NCI-H1092 (cell line): ENCODE measurements around the gene FOXK2.
A peak's percentile ranks its signal among the peaks of the same experiment; 100 is the strongest.
"Not testable (repeated sequence)": the region's sequence is repeated elsewhere in the genome, so short reads cannot be mapped to it uniquely, and the experiment has no call there.

Experiments used
- DNase-seq: peaks from one replicate; lab custom pipeline; 2025; lab: John Stamatoyannopoulos, UW

The FOXK2 gene

DNA sequence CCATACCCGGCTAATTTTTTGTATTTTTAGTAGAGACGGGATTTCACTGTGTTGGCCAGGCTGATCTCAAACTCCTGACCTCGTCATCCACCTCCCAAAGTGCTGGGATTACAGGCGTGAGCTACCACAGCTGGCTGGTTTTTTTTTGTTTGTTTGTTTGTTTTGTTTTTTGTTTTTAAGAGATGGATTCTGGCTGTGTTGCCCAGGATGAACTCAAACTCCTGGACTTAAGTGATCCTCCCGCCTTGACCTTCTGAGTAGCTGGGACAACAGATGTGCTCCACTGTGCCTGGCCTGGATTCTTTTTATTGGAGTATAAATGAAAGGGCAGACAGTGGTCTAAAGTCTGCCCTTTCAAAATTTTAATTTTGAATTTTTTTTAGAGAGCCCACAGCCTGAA, 44.7 kb downstream of the FOXK2 start:
- no peak for DNase-seq

DNA sequence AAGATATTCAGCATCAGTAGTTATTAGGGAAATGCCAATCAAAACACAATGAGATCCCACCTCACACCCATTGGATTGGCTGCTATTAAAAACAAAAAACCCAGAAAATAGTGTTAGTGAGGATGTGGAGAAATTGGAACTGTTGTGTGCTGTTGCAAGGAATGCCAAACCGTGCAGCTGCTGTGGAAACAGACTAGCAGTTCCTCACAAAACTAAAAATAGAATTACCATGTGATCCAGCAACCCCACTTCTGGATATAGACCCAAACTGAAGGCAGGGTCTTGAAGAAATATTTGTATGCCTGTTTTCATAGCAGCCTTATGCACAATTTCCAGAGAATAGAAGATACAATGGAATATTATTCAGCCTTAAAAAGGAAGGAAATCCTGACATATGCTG, 46.0 kb downstream of the FOXK2 start:
- no peak for DNase-seq

DNA sequence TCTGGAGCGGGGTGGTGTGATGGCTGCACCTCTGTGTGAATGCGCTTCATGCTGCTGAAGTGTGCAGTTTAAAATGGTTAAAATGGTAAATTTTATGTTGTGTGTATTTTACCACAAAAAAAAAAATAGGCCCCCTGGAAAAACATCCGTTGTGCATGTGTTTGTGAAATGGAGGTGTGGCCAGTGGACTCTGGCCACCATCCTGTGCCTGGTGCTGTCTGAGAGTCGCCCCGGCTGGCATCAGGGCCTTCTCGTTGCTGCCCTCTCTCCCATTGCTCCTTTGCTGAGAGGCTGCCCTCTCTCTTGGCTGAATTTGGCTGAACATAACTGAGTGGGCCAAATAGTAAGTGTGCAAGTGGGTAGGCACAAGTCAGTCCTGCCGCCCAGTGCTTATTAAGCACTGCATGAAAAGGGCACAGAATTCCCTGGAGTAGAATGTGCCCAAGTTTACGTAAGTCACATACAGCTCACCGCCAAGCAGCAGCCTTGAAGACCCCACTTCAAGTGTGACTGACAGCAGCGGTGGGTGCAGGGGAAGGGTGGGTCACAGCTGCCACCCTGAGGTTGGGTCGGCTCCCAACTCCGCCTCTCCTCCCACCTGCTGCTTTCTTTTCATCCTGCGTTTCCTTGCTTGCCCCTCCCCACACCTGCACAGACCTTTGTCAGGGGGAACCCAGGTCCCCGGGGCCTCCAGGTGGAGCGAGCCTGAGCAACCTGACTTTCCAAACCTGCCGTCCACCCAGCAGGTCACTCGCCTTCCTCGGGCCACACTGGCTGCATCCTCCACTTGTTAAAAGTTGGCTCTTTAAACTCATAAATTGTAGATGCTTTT, 46.8 kb downstream of the FOXK2 start:
- no peak for DNase-seq

DNA sequence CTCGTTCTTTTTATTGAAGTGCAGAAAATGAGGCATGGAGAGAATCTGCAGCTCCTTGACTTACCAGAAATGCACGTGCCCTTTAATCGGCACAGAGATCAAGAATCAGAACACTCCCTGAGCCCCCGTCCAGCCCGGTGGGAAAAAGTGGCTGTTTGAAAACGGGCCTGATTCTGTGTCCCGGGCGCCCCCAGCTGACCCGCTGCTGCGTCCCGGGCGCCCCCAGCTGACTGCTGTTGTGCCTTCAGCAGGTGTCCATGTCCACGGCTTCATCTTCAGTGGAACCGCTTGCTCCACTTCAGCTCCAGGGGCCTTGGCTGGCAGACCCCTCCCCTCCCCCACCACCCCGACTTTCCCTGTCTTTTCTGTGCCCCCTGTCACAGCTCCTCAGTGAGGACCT, 47.8 kb downstream of the FOXK2 start:
- no peak for DNase-seq

DNA sequence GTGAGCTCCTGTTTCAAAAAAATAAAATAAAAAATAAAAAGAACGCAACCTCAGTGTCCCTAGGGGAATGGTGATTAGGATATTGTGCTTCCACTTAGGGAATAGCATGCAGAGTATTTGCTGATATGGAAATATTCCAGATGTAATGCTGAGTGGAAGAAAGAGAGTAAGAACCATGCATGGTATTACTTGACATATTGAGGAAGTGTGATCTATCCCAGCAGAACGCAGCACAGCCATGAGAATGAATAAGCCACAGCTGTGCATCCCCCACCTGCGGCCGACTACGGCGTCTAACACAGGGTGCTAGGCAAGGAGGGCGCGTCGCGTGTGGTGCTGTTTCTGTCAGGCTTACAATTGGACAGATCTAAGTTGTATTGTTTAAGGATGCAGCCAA, 49.5 kb downstream of the FOXK2 start:
- no peak for DNase-seq

GRCh38 chr17:82569621-82570020, 50.1 kb downstream of the FOXK2 start:
- DNase-seq, result no peak

DNA sequence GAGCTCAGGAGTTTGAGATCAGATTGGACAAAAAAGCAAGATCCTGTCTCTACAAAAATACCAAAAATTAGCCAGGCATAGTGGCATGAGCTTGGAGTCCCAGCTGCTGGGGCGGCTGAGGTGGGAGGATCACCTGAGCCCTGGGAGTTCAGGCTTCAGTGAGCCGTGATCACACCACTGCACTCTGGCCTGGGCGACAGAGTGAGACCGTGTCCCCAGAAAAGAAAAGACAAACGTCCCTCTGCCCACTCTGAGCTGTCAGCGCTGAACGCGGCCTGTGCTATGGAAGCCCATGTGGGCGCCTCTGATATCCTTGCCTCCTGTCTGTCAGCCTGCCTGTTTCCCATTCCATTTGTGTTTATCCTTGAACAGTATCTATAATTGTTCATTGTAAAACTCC, 50.7 kb downstream of the FOXK2 start:
- DNase-seq, result no peak

GRCh38 chr17:82571855-82572254, 52.3 kb downstream of the FOXK2 start:
- no peak for DNase-seq

DNA sequence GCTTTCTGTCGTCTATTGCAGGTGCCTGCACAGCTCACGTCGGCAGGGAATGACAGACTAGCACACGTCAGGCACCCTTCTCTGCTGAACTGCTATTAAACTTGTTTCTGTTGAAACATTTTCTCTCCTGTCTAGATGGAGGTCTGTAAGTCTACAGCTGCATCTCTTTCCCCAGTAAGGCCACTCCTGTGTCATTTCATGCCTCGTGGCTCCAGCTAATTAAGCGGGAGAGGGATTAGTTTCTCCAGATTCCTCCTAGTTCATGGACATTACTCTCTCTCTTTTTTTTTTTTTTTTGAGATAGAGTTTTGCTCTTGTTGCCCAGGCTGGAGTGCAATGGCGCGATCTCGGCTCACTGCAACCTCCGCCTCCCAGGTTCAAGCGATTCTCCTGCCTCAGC, 54.5 kb downstream of the FOXK2 start:
- no peak for DNase-seq

GRCh38 chr17:82575581-82576221, 56.2 kb downstream of the FOXK2 start:
- DNase-seq, result not testable (repeated sequence)

- no peak for DNase-seq
These were observed 57.8 kb downstream of the FOXK2 start for GRCh38 chr17:82577300-82577699.

DNA sequence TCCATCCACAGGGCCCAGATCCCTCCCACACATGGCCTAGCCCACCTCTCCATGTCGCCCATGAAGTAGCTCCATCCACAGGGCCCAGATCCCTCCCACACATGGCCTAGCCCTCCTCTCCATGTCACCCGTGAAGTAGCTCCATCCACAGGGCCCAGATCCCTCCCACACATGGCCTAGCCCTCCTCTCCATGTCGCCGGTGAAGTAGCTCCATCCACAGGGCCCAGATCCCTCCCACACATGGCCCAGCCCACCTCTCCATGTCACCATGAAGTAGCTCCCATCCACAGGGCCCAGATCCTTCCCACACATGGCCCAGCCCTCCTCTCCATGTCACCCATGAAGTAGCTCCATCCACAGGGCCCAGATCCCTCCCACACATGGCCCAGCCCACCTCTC, 60.4 kb downstream of the FOXK2 start:
- not testable (repeated sequence) for DNase-seq

DNA sequence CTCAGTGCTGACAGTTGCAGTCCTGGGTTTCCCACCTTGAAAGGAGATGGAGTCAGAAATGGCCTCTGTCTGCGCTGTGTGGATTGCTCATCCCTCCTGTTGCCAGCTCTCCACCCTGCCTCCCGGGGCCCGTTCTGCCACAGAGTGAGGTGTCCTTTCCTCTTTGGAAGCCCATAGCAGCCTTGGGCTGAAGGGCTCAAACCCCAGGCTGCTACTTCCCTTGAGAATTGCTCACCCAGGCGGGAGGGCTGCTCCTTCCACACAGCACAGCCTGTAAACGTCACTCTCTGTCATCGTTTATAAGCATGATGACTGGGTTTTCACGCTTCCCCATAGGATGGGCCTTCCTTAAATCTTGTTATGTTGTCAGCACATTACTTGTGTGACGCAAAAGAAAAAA, 62.7 kb downstream of the FOXK2 start:
- DNase-seq, result no peak

GRCh38 chr17:82582709-82583108, 63.2 kb downstream of the FOXK2 start:
- no peak for DNase-seq

- no peak for DNase-seq
These were observed 64.2 kb downstream of the FOXK2 start for GRCh38 chr17:82583720-82584234.

DNA sequence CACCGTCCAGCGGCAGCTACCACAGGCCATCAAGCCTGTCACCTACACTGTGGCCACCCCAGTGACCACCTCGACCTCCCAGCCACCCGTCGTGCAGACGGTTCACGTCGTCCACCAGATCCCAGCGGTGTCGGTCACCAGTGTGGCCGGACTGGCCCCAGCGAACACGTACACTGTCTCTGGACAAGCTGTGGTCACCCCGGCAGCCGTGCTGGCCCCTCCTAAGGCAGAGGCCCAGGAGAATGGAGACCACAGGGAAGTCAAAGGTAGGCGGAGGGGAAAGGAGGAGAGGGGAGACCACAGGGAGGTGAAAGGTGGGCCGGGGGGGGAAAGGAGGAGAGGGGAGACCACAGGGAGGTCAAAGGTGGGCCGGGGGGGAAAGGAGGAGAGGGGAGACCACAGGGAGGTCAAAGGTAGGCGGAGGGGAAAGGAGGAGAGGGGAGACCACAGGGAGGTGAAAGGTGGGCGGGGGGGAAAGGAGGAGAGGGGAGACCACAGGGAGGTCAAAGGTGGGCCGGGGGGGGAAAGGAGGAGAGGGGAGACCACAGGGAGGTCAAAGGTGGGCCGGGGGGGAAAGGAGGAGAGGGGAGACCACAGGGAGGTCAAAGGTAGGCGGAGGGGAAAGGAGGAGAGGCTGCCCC, 66.5 kb downstream of the FOXK2 start:
- DNase-seq, result peak; percentile 19

- no peak for DNase-seq
These were observed 67.2 kb downstream of the FOXK2 start for GRCh38 chr17:82586576-82587233.

GRCh38 chr17:82587234-82588086, 67.9 kb downstream of the FOXK2 start:
- no peak for DNase-seq

DNA sequence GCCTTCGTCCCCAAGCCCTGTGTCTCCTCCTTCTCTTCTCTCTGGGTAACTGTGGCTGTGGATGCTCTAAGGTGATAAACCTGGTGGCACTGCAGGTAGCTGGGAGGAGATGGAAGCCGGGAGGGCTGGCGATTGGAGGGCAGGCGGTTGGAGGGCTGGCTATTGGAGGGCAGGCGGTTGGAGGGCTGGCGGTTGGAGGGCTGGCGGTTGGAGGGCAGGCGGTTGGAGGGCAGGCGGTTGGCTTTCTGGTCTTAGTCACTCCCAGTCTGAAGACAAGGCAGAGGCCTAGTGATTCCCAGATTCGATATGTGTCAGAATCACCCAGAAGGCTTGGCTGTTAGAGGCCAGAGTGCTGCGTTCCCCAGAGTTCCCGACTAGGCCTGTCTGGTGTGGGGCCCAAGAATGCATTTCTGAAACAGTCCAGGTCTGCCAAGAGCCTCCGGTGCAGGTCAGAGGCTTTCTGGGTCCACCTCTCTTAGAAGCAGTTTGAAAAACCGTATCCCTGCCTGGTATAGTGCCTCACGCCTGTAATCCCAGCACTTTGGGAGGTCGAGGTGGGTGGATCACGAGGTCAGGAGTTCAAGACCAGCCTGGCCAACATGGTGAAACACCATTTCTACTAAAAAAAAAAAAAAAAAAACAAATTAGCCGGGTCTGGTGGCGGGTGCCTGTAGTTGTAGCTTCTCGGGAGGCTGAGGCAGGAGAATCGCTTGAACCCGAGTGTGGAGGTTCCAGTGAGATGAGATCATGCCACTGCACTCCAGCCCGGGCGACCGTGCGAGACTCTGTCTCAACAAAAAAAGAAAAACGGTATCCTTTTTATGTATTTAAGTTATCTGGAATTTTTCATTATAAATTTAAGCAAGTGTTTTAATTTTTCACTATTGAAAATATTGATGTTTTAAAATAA, 69.0 kb downstream of the FOXK2 start:
- DNase-seq, result no peak

DNA sequence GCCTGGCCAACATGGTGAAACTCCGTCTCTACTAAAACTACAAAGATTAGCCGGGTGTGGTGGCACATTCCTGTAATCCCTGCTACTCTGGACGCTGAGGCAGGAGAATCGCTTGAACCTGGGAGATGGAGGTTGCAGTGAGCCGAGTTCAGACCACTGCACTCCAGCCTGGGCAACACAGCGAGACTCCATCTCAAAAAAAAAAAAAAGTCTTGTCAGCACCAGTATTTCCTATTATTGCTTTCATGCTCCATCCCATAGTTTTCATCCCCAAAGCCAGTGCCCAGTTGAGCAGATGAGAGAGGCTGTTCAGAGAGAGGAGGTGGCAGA, 70.3 kb downstream of the FOXK2 start:
- no peak for DNase-seq

DNA sequence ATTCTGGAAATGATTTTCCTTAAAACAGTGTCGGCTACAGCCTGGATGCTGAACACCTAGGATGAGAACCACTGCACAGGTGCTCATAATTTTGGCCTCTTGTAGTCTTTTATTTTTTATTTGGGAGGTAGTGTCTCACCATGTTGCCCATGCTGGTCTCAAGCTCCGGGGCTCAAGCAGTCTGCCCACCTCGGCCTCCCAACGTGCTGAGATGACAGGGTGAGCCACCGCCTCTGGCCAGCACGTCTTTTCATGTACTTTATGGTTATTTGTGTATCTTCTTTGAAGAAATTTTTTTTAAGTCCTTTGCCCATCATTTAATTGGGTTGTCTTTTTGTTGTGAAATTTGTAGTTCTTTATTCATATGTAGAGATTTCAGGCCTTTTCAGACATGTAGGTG, 70.7 kb downstream of the FOXK2 start:
- DNase-seq, result no peak
